Stimulated activated CD4-positive, alpha-beta T cell treated with anti-CD3 and anti-CD28 coated beads, Interleukin-2, amount 100 ng/mL, for 4 hours (primary cell): ENCODE results near the gene ABHD12.

ENCODE experiments used
- DNase-seq: peaks from one replicate; pipeline ENCODE4 v3.0.0-alpha.2; 2020; ENCODE audit warnings: low read depth

Gene ABHD12

DNA sequence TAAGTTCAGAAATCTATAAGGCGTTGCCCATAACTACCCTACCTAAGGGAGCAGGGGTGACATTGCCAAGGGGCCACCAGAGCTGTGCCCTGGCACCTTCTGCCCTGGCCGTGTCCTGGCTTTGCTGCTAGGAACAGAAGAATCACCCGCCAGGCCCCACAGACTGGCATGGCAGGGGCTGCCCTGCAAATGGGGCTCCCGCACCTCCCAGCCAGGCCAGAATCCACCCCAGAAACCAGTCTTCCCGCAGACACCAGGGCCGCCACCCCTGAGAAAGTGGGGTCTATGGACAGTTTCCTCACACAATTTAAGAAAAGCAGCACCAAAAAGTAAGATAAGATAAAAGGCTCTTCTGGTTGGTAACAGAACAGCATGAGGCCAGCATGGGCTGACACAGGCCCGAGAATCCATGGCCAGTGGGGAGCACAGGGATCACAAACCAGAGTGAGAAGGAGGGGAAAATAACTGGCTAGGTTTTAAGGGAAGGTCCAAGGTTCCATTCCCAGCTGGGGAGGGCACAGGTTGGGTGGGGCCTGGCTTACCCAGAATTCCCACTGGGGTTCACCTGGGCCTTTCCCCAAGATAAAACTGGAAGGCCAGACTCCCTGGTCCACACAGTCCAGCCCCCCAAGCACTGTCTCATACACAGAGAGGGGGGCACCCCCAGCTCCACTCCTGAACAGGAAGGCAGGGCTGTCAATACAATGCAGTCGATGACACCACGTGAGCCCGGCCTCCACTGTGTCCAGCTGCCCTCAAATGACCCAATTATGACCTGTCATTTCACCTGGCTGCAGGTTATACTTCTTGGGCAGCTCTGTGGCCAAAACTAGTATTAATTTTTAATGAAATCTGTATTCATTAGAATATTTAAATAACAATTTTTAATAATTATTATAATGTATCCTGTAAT, 83.4 kb downstream of the ABHD12 start:
- DNase-seq = no peak

DNA sequence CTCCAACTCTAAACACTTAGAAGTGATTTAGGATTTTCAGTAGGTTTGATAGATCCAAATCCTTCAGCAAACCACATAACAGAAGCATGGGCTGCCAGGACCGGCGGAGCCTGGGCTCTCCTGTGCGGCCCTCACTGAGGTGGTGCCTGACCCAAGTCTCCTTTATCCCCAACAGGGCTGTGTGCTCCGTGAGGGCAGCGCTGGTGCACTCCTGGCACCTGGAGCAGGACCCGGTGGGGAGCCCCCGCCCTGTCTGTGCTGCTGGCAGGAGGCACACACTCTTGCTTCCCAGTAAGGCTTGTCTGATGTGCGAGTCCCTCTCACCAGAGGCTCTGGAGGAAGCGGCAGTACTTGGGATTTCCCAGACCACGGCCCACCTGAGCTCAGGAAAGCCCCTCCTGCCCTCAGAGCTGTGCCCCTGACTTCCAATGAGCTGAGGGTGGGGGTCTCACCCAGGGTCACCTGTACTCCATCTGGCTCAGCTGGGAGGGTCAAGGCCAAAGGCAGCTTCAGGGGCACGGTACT, 86.5 kb downstream of the ABHD12 start:
- DNase-seq = no peak

DNA sequence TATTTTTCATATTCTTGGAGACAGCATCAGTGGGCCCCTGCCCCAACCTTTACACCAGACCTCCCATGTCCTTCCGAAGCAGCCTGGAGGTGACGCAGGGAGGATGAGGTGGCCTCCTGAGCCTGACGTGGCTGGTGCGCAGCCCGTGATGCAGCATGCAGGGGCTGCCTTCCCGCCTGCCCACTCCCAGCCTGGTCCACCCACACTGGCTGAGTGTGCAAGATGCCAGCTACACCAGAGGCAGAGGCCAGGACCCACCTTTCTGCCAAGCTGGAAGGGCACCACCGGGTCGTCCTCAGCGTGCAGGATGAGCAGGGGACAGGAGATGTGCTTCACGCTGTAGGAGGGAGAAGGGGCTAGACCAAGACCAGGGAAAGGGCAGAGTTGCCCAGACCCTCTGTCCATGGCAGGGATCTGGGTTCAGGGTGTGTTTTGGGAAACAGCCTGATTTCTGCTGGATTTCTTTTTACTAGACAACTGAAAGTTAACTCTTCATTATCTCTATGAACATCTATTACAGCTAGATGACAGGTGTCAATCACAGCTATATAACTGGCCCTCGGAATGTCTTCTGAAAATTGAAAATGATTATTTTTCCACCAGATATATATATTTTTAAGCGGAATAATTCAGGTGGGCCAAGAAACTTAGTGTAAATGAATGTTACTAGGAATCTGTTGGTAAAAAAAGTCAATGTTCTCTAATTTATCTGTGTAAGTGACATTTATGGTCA, 87.2 kb downstream of the ABHD12 start:
- DNase-seq = no peak

GRCh38 chr20:25302596-25302995, 88.0 kb downstream of the ABHD12 start:
- no peak for DNase-seq

GRCh38 chr20:25301357-25301920, 89.2 kb downstream of the ABHD12 start:
- no peak for DNase-seq

DNA sequence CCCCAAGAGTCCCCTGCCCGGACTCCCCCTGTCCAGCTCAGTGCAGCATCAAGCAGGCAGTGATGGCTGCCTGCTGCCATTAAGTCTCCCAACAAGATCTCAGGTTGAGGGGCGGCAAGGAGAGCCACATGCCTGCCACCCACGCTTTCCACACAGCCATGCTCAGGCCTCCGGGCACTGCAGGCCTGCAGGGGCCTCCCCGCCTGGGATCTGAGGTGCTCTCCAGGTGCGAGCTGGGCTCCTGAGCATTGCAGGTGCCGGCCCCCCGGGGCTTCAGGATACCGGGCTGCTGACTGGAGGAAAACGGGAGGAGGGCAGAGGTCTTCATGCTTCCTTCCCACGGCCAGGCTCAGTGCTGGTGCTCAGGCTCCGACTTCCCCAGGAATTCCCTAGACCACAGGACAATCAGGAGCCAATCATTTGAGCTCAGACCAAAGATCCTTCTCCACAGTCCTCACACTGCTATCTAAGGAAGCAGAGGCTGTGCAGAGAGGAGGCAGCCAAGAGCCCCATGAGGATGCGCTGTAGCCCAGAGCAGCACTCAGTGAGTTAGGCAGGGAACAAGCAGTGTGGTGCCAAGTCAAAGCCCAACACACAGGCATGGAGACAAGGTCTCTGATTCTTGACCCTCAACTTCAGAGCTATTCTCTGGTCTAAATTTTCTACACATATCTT, 90.0 kb downstream of the ABHD12 start:
- no peak for DNase-seq

DNA sequence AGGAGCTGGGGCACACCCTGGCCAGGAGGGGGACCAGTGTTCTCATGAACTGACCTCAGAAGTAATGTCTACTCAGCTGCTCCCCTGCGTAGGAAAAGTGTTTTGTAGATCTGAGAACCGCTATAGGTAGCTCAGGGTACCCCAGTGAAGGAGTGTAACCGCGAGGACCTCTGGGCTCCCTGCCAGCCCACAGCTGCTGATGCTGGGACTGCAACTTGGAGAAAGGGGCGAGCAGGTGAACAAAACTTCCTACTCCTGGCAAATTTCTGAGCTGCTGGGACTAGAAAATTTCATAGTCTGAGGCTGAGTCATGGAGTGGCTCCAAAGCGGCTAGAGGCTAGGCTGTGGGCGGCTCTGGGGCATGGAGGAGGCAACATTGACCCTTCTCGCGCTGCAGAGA, 90.8 kb downstream of the ABHD12 start:
- DNase-seq = no peak

DNA sequence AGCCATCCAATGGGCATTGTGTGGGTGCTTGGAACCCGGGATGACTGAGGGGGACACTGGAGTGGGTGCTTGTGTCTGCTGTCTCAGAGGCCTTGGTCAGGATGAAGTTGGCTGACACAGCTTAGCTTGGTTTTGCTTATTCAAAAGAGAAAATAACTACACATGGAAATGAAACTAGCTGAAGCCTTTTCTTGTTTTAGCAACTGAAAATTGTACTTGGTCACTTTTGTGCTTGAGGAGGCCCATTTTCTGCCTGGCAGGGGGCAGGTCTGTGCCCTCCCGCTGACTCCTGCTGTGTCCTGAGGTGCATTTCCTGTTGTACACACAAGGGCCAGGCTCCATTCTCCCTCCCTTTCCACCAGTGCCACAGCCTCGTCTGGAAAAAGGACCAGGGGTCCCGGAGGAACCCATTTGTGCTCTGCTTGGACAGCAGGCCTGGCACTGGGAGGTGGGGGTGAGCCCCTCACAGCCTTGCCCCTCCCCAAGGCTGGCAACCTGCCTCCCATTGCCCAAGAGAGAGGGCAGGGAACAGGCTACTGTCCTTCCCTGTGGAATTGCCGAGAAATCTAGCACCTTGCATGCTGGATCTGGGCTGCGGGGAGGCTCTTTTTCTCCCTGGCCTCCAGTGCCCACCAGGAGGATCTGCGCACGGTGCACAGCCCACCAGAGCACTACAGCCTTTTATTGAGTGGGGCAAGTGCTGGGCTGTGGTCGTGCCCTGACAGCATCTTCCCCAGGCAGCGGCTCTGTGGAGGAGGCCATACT, 93.3 kb downstream of the ABHD12 start:
- no peak for DNase-seq

DNA sequence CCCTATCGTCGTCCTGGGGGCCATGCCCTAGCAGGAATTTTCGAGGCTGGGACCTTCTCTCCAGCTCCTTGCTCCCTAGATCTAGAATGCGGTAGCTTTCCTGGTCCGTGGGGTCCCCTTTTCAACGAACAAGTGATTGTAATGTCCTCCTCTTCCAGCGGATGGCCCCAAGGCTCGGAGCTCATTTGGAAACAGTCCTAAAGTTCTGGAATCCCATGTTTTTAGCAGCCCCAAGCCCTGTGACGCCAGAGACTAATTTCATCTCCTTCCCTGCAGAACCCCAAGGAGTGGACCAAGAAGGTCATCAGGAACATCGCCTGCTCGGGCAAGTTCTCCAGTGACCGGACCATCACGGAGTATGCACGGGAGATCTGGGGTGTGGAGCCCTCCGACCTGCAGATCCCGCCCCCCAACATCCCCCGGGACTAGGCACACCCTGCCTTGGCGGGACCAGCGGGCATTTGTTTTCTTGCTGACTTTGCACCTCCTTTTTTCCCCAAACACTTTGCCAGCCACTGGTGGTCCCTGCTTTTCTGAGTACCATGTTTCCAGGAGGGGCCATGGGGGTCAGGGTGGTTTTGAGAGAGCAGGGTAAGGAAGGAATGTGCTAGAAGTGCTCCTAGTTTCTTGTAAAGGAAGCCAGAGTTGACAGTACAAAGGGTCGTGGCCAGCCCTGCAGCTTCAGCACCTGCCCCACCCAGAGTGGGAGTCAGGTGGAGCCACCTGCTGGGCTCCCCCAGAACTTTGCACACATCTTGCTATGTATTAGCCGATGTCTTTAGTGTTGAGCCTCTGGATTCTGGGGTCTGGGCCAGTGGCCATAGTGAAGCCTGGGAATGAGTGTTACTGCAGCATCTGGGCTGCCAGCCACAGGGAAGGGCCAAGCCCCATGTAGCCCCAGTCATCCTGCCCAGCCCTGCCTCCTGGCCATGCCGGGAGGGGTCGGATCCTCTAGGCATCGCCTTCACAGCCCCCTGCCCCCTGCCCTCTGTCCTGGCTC, 94.2 kb downstream of the ABHD12 start:
- DNase-seq = no peak

GRCh38 chr20:25295386-25296093, 95.1 kb downstream of the ABHD12 start:
- DNase-seq = no peak

DNA sequence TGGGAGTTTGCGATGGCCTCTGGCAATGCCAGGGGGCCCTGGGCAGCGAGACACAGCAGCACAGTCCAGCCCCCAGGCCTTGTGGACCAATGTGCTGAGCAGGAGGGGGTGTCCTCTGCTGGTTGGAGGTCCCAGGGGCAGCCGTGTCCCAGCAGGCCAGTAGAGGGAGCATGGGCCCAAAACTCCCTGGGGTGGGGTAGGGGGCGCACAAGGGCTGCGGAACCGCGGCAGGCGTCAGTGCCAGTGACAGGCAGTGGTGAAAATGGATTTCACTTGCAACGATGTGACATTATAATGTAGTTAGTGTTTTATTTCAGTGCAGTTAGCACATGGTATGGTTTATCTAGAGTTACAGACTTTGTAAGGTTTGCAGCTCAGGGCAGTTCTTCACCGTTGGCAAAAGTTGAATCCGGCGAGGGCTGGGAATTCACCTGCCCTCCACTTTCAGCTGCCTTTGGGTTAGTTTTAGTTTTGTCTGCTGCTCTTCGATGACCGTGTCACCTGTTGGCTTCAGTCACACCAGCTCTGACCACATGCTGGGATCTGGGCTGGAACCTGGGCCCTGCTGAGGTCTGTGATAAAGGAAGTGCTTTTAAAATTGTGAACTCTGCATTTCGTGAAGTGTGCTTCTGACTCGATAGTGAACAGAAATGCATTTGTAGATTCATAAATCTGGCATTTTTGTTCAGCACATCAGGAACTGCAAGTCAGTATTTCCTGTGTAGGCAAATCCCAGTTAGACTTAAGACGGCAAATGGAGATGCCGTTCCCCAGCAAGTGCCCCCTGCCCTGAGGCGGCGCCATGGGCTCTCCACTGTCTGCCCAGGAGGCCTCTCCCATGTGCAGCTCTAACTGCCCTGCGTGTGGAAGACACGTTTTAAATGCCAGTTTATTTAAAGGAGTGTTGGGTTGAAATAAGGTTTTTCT, 95.9 kb downstream of the ABHD12 start:
- DNase-seq = peak; percentile 37

DNA sequence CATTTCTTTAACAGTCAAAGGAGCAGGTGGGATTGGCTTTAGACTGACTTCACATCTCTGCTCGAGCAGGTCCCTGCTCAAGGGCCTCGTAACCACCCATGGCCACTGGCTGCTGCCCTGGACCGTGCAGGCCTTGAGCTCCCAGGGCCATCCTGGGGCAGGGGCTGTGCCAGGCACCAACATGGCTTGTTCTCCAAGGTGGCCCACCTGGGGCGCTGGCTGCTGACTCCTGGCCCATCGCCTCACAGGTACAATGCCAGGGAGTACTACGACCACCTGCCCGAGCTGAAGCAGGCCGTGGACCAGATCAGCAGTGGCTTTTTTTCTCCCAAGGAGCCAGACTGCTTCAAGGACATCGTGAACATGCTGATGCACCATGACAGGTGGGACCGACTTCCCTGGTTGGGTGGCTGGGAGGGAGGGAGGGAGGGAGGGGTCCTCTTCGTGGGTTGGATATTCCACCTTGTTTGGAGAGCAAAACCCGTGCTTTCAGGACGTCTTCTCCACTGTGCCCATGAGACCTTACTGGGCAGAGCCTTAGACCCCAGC, 96.7 kb downstream of the ABHD12 start:
- no peak for DNase-seq

DNA sequence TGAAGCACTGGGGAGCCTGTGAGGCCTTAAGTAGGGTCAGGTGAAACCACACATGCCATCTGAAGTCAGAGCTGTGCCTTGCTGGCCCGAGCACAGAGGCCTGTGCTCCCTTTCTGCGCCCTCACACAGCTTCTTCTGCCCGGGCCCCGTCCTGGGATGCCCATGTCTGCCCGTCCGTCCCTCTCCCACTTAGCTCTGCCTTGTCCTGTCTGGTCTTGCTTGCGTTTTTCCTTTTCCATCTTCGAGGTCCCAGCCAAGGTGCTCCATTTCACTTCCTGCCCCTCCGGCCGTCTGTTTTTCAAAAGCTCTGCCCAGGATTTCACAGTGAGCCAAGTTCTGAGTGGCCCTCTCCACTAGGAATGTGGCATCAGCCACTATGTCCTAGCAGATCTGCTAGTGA, 97.1 kb downstream of the ABHD12 start:
- no peak for DNase-seq

GRCh38 chr20:25292176-25292891, 98.3 kb downstream of the ABHD12 start:
- no peak for DNase-seq

DNA sequence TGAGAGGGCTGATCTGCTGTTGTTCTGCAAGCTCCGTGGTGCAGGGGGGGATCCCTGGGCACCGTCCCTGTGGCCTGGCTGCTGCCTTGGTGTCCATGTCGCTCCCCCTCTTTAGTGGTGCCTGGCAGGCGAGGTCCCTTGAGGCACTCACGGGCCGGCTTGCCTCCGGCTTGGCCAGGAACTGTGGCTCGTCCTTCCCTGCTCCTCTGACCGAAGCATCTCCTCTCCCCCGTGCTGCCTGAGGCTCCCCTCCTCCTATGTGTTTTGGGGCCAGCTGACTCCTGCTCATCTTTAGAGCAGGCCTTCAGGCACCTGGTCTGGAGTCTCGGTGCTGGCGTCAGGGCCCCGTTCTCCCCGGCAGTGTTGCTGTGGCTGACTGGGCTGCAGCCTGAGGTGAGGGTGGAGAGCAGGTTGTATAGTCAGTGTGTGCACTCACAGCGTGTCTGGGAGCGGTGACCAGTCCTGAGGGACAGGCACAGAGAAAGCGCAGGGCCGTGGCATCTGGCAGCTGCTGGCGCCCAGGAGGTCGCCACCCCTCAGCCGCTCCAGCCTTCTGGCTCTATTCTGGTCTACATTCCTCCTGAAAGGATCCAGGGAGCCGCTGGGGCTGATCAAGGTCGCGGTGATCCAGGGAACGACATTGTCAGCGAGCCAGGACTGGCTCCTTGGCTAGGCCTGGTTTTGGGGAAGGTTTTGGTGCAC, 99.1 kb downstream of the ABHD12 start:
- DNase-seq = no peak

- DNase-seq = no peak
Measured at GRCh38 chr20:25290646-25291431, 99.8 kb downstream of the ABHD12 start.
